Keratinocyte (primary cell): ENCODE measurements around the gene SLX4.

Source experiments
- EZH2 ChIP-seq: IDR thresholded peaks from one replicate; pipeline ENCODE4 v1.6.1; 2012; ENCODE audit warnings: inconsistent platforms, mild to moderate bottlenecking, low read length, moderate library complexity
- TF ChIP-seq, protein P1 (sequence below), 3 experiments: IDR thresholded peaks in 1 of 3; conservative IDR thresholded peaks in 1 of 3; optimal IDR thresholded peaks in 1 of 3; 2 replicates in 2 of 3; 3 replicates in 1 of 3; pipeline versions ENCODE3 to v1.5.1; 2011; ENCODE audit warnings: low read length in 3 of 3, mild to moderate bottlenecking in 3 of 3, moderate library complexity in 2 of 3, control low read depth in 1 of 3, inconsistent platforms in 1 of 3; ENCODE audit not compliant: insufficient read depth in 2 of 3; ENCODE audit errors: extremely low read depth in 1 of 3

GRCh38 chr16:3536271-3536731 is 75.1 kb downstream of the SLX4 start:
- TF ChIP-seq EZH2: no peak
- TF ChIP-seq, protein P1, sequence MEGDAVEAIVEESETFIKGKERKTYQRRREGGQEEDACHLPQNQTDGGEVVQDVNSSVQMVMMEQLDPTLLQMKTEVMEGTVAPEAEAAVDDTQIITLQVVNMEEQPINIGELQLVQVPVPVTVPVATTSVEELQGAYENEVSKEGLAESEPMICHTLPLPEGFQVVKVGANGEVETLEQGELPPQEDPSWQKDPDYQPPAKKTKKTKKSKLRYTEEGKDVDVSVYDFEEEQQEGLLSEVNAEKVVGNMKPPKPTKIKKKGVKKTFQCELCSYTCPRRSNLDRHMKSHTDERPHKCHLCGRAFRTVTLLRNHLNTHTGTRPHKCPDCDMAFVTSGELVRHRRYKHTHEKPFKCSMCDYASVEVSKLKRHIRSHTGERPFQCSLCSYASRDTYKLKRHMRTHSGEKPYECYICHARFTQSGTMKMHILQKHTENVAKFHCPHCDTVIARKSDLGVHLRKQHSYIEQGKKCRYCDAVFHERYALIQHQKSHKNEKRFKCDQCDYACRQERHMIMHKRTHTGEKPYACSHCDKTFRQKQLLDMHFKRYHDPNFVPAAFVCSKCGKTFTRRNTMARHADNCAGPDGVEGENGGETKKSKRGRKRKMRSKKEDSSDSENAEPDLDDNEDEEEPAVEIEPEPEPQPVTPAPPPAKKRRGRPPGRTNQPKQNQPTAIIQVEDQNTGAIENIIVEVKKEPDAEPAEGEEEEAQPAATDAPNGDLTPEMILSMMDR (optimal IDR thresholded peaks at IDR 0.05 in 1 of 3, IDR thresholded peaks at IDR 0.05 in 1 of 3, conservative IDR thresholded peaks at IDR 0.05 in 1 of 3; ENCODE audit: extremely low read depth in 1 of 3, insufficient read depth in 2 of 3, low read length in 3 of 3): no peak
